RPMI8226 (cell line): ENCODE results near the gene C2CD4B.

Source experiments
- DNase-seq: peaks from one replicate; pipeline ENCODE4 v3.0.0-alpha.2; 2015

C2CD4B gene

GRCh38 chr15:62115847-62116246, 49.2 kb downstream of the C2CD4B start:
- no peak for DNase-seq
